WERI-Rb-1 (cell line): Measurements from ENCODE around the gene NME4.
"Not testable (repeated sequence)": the region's sequence is repeated elsewhere in the genome, so short reads cannot be mapped to it uniquely, and the experiment has no call there.

Experiments
- DNase-seq: peaks from one replicate; pipeline ENCODE4 v3.0.0-alpha.2; 2020
- H3K27ac ChIP-seq: fragments of 250-450 bp; sonication (Bioruptor Pico); 2 replicates; pipeline ENCODE4 v1.5.1; 2020; ENCODE audit warnings: mild to moderate bottlenecking, moderate library complexity
- H3K27me3 ChIP-seq: fragments of 250-450 bp; sonication (Bioruptor Pico); 2 replicates; pipeline ENCODE4 v1.5.1; 2021; ENCODE audit warnings: mild to moderate bottlenecking, low read depth, moderate library complexity; ENCODE audit not compliant: insufficient read depth, severe bottlenecking
- H3K36me3 ChIP-seq: fragments of 250-450 bp; sonication (Bioruptor Pico); 2 replicates; pipeline ENCODE4 v1.5.1; 2020; ENCODE audit warnings: mild to moderate bottlenecking, moderate library complexity
- H3K4me3 ChIP-seq: 2 replicates; pipeline ENCODE4 v1.5.1; 2011; ENCODE audit warnings: low read depth, mild to moderate bottlenecking, control low read depth, low read length
- H3K9me3 ChIP-seq: fragments of 250-450 bp; sonication (Bioruptor Pico); 2 replicates; pipeline ENCODE4 v1.5.1; 2021; ENCODE audit warnings: mild to moderate bottlenecking, moderate library complexity; ENCODE audit not compliant: severe bottlenecking
- TF ChIP-seq, protein P1 (sequence below): IDR thresholded peaks from 2 replicates; pipeline ENCODE4 v1.5.1; 2011; ENCODE audit warnings: low read depth, mild to moderate bottlenecking, control low read depth, inconsistent platforms, low read length

The NME4 gene

GRCh38 chr16:383326-384051, 13.5 kb upstream of the NME4 start:
- H3K9me3 ChIP-seq = peaks cover 2% of the 10 kb centered on the region
- TF ChIP-seq, protein P1, sequence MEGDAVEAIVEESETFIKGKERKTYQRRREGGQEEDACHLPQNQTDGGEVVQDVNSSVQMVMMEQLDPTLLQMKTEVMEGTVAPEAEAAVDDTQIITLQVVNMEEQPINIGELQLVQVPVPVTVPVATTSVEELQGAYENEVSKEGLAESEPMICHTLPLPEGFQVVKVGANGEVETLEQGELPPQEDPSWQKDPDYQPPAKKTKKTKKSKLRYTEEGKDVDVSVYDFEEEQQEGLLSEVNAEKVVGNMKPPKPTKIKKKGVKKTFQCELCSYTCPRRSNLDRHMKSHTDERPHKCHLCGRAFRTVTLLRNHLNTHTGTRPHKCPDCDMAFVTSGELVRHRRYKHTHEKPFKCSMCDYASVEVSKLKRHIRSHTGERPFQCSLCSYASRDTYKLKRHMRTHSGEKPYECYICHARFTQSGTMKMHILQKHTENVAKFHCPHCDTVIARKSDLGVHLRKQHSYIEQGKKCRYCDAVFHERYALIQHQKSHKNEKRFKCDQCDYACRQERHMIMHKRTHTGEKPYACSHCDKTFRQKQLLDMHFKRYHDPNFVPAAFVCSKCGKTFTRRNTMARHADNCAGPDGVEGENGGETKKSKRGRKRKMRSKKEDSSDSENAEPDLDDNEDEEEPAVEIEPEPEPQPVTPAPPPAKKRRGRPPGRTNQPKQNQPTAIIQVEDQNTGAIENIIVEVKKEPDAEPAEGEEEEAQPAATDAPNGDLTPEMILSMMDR = no peak
- H3K4me3 ChIP-seq = peak overlapping the region; percentile 72
- no peaks in the 10 kb centered on the region for H3K27me3 ChIP-seq
- H3K36me3 ChIP-seq = no peaks in the 10 kb centered on the region
- H3K27ac ChIP-seq = peak overlapping the region; percentile 59
- DNase-seq = no peak

- TF ChIP-seq, protein P1 = no peak
- no peak for DNase-seq
- Histone ChIP-seq H3K36me3 (no peaks in the 10 kb centered on the region), H3K27me3 (no peaks in the 10 kb centered on the region), H3K9me3 (no peaks in the 10 kb centered on the region), H3K27ac (no peak overlapping the region), H3K4me3 (no peak overlapping the region)
Observed at GRCh38 chr16:386641-387156, 10.3 kb upstream of the NME4 start.

- H3K9me3 ChIP-seq, H3K4me3 ChIP-seq, DNase-seq, H3K36me3 ChIP-seq, H3K27ac ChIP-seq, H3K27me3 ChIP-seq: not testable (repeated sequence)
Observed at GRCh38 chr16:387761-388666, 9.0 kb upstream of the NME4 start.

DNA sequence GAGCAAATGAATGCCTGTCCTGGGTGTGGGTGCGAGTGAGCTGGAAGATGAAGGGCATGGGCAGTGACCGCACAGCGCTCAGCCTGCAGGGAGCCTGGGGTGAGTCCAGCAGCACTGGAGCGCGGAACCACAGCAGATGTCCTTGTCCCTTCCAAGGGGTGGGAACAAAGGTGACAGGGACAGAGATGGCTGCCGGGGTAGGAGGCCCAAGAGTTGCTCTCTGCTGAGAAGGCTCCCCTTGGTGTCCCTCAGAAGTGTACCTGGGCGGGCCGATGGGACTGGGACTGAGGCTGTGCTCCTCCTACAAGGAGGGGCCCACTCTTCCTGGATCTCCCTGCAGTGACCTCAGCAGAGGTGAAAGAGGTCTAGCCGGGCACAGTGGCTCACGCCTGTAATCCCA, 7.6 kb upstream of the NME4 start:
- Histone ChIP-seq H3K4me3 (no peak overlapping the region), H3K27me3 (no peaks in the 10 kb centered on the region), H3K9me3 (peaks cover 4% of the 10 kb centered on the region), H3K36me3 (no peaks in the 10 kb centered on the region; the same call in 1 of the 2 replicates), H3K27ac (no peak overlapping the region)
- TF ChIP-seq, protein P1 = no peak
- DNase-seq = peak; percentile 48

GRCh38 chr16:391885-392335, 5.1 kb upstream of the NME4 start:
- TF ChIP-seq, protein P1 = peak; percentile 99
- no peaks in the 10 kb centered on the region; the same call in 1 of the 2 replicates for H3K36me3 ChIP-seq
- peak; percentile 79 for DNase-seq
- H3K27ac ChIP-seq = no peak overlapping the region
- peaks cover 4% of the 10 kb centered on the region for H3K9me3 ChIP-seq
- no peak overlapping the region for H3K4me3 ChIP-seq
- no peaks in the 10 kb centered on the region for H3K27me3 ChIP-seq
